MM.1S (cell line): ENCODE measurements around the gene ELK1.

ENCODE experiments used
- DNase-seq: peaks from one replicate; pipeline ENCODE4 v3.0.0-alpha.2; 2015
- H2AFZ ChIP-seq: fragments of 300-600 bp; sonication (generic); 2 replicates; pipeline ENCODE4 v1.6.0; 2016; ENCODE audit warnings: antibody characterized with exemption, low read length
- H3F3A ChIP-seq: fragments of 300-600 bp; sonication (generic); 2 replicates; pipeline ENCODE4 v1.6.1; 2016; ENCODE audit warnings: mild to moderate bottlenecking, antibody characterized with exemption, low read length, moderate library complexity, mixed read lengths; ENCODE audit not compliant: insufficient read depth
- H3K27ac ChIP-seq: fragments of 300-600 bp; sonication (generic); 2 replicates; pipeline ENCODE4 v1.5.1; 2016; ENCODE audit warnings: mild to moderate bottlenecking, low read length
- H3K27me3 ChIP-seq: fragments of 300-600 bp; sonication (generic); replicated peaks from 2 replicates; pipeline ENCODE4 v1.6.0; 2016; ENCODE audit warnings: low read length; ENCODE audit not compliant: insufficient read depth
- H3K36me3 ChIP-seq: fragments of 300-600 bp; sonication (generic); replicated peaks from 2 replicates; pipeline ENCODE4 v1.6.1; 2016; ENCODE audit warnings: mild to moderate bottlenecking, low read length, mixed read lengths; ENCODE audit not compliant: insufficient read depth
- H3K4me1 ChIP-seq: fragments of 300-600 bp; sonication (generic); 2 replicates; pipeline ENCODE4 v1.6.1; 2016; ENCODE audit warnings: low read length, mixed read lengths
- H3K4me2 ChIP-seq: fragments of 300-600 bp; sonication (generic); 2 replicates; pipeline ENCODE4 v1.6.0; 2016; ENCODE audit warnings: low read depth, low read length
- H3K4me3 ChIP-seq: fragments of 300-600 bp; sonication (generic); 2 replicates; pipeline ENCODE4 v1.5.1; 2016; ENCODE audit warnings: low read length, mixed read lengths
- H3K79me2 ChIP-seq: fragments of 300-600 bp; sonication (generic); 2 replicates; pipeline ENCODE4 v1.6.1; 2016; ENCODE audit warnings: mixed run types, low read length, mixed read lengths
- H3K9ac ChIP-seq: fragments of 300-600 bp; sonication (generic); 2 replicates; pipeline ENCODE4 v1.6.1; 2016; ENCODE audit warnings: low read length, mixed read lengths
- H3K9me2 ChIP-seq: fragments of 300-600 bp; sonication (generic); replicated peaks from 2 replicates; pipeline ENCODE4 v1.6.1; 2016; ENCODE audit warnings: mild to moderate bottlenecking, low read length, mixed read lengths; ENCODE audit not compliant: insufficient read depth
- H3K9me3 ChIP-seq: fragments of 300-600 bp; sonication (generic); replicated peaks from 2 replicates; pipeline ENCODE4 v1.6.1; 2016; ENCODE audit warnings: mild to moderate bottlenecking, low read length, mixed read lengths; ENCODE audit not compliant: insufficient read depth
- H4K20me1 ChIP-seq: fragments of 300-600 bp; sonication (generic); 2 replicates; pipeline ENCODE4 v1.6.1; 2016; ENCODE audit warnings: mild to moderate bottlenecking, low read length, moderate library complexity, mixed read lengths; ENCODE audit not compliant: insufficient read depth
- CTCF ChIP-seq: fragments of 300-600 bp; sonication (generic); IDR thresholded peaks from 2 replicates; pipeline ENCODE4 v1.5.1; 2016; ENCODE audit warnings: antibody characterized with exemption, low read length, mixed read lengths
- EZH2 ChIP-seq: fragments of 300-600 bp; sonication (generic); optimal IDR thresholded peaks from 2 replicates; pipeline ENCODE3; 2017; ENCODE audit warnings: low read depth, mild to moderate bottlenecking, antibody characterized with exemption, low read length, mixed read lengths
- EZH2phosphoT487 ChIP-seq: fragments of 300-600 bp; sonication (generic); IDR thresholded peaks from 2 replicates; pipeline ENCODE4 v1.6.1; 2018; ENCODE audit warnings: antibody characterized with exemption, low read length

The ELK1 gene

GRCh38 chrX:47629419-47630200, 20.8 kb downstream of the ELK1 start, which contains the start of gene CFP:
Gene CFP, minus strand, starts transcription at chrX:47629930. Its CDS starts 86 bp downstream, at chrX:47629844.
- H4K20me1 ChIP-seq, result no peaks in the 10 kb centered on the region
- H3F3A ChIP-seq, result no peaks in the 10 kb centered on the region
- no peak within 1 kb of the TSS for H3K27ac ChIP-seq
- H3K4me1 ChIP-seq, result peaks cover 6% of the 10 kb centered on the region; the same call in 1 of the 2 replicates
- H3K9me3 ChIP-seq, result no peaks in the 10 kb centered on the region
- H3K9me2 ChIP-seq, result no peaks in the 10 kb centered on the region
- H3K4me3 ChIP-seq, result no peak within 1 kb of the TSS
- H3K36me3 ChIP-seq, result no peaks in the 10 kb centered on the region
- DNase-seq, result no peak
- H3K4me2 ChIP-seq, result no peak within 1 kb of the TSS
- no peaks in the 10 kb centered on the region for H3K27me3 ChIP-seq
- H2AFZ ChIP-seq, result no peak within 1 kb of the TSS
- TF ChIP-seq CTCF, result no peak
- no peak for TF ChIP-seq EZH2phosphoT487
- TF ChIP-seq EZH2, result no peak
- H3K79me2 ChIP-seq, result no peaks in the 10 kb centered on the region
- no peak within 1 kb of the TSS for H3K9ac ChIP-seq

GRCh38 chrX:47628982-47629381, 21.4 kb downstream of the ELK1 start:
- H3K27me3 ChIP-seq, result no peaks in the 10 kb centered on the region
- H3K36me3 ChIP-seq, result no peaks in the 10 kb centered on the region
- no peak overlapping the region for H3K27ac ChIP-seq
- H3K4me2 ChIP-seq, result no peak overlapping the region
- H3K9ac ChIP-seq, result no peak overlapping the region
- no peaks in the 10 kb centered on the region for H3K9me2 ChIP-seq
- H2AFZ ChIP-seq, result no peak overlapping the region
- H3K4me1 ChIP-seq, result peaks cover 6% of the 10 kb centered on the region; the same call in 1 of the 2 replicates
- no peak for DNase-seq
- TF ChIP-seq EZH2phosphoT487 (no peak), CTCF (no peak), EZH2 (no peak)
- no peaks in the 10 kb centered on the region for H3F3A ChIP-seq
- H4K20me1 ChIP-seq, result no peaks in the 10 kb centered on the region
- H3K9me3 ChIP-seq, result no peaks in the 10 kb centered on the region
- no peaks in the 10 kb centered on the region for H3K79me2 ChIP-seq
- H3K4me3 ChIP-seq, result no peak overlapping the region

GRCh38 chrX:47625365-47625764, 25.0 kb downstream of the ELK1 start:
- no peak overlapping the region for H3K9ac ChIP-seq

More at GRCh38 chrX:47625365-47625764, 25.0 kb downstream of the ELK1 start:
- no peak overlapping the region for H3K4me3 ChIP-seq
- no peak overlapping the region for H3K4me2 ChIP-seq
- TF ChIP-seq EZH2 (no peak), CTCF (no peak), EZH2phosphoT487 (no peak)
- no peaks in the 10 kb centered on the region for H4K20me1 ChIP-seq
- H3F3A ChIP-seq, result no peaks in the 10 kb centered on the region
- no peaks in the 10 kb centered on the region for H3K9me2 ChIP-seq
- H3K79me2 ChIP-seq, result no peaks in the 10 kb centered on the region
- peaks cover 6% of the 10 kb centered on the region; the same call in 1 of the 2 replicates for H3K4me1 ChIP-seq
- H3K36me3 ChIP-seq, result no peaks in the 10 kb centered on the region
- no peaks in the 10 kb centered on the region for H3K27me3 ChIP-seq
- no peak overlapping the region for H2AFZ ChIP-seq
- no peak for DNase-seq
- no peak overlapping the region for H3K27ac ChIP-seq
- no peaks in the 10 kb centered on the region for H3K9me3 ChIP-seq
